Lung (tissue), 12 donors: Measurements from ENCODE around the gene AXIN1. TPM values are rescaled to one million over a fixed set of nuclear protein-coding genes. Genes with fewer than 3 reads are reported as not detected.

ENCODE experiments used
- ATAC-seq: fragments of 200-7000 bp; cut with Tn5 transposase; one replicate; pipeline ENCODE4 v1.9.1; 2020; ENCODE audit warnings: moderate number of reproducible peaks; ENCODE audit not compliant: insufficient read depth, low FRiP score
- DNase-seq, 3 donors: peaks; one replicate each; pipeline ENCODE4 v3.0.0-alpha.2; 2013 to 2017
- H3K27ac ChIP-seq, 2 donors: one replicate each; pipeline ENCODE4 v1.5.1; 2013; ENCODE audit warnings: mild to moderate bottlenecking in 2 of 2, moderate library complexity in 2 of 2, control low read depth in 1 of 2, inconsistent platforms in 1 of 2, low read depth in 1 of 2, low read length in 1 of 2
- H3K27me3 ChIP-seq, 3 donors: one replicate each; pipeline ENCODE4 v1.5.1; 2013; ENCODE audit warnings: low read length in 2 of 3; ENCODE audit not compliant: control insufficient read depth in 3 of 3, insufficient read depth in 3 of 3
- H3K36me3 ChIP-seq, 4 donors: one replicate each; pipeline ENCODE4 v1.5.1; 2013; ENCODE audit warnings: low read length in 4 of 4, mild to moderate bottlenecking in 1 of 4, moderate library complexity in 1 of 4; ENCODE audit not compliant: control insufficient read depth in 4 of 4, insufficient read depth in 4 of 4
- H3K4me1 ChIP-seq, 5 donors: one replicate each; pipeline ENCODE4 v1.5.1; 2013; ENCODE audit warnings: low read length in 5 of 5, mild to moderate bottlenecking in 2 of 5, moderate library complexity in 1 of 5; ENCODE audit not compliant: control insufficient read depth in 5 of 5, insufficient read depth in 5 of 5
- H3K4me3 ChIP-seq: one replicate; pipeline ENCODE4 v1.5.1; 2013; ENCODE audit warnings: mild to moderate bottlenecking, control low read depth, moderate library complexity
- H3K9ac ChIP-seq, 2 donors: one replicate each; pipeline ENCODE4 v1.5.1; 2013; ENCODE audit warnings: low read length in 2 of 2, control low read depth in 1 of 2; ENCODE audit not compliant: insufficient read depth in 1 of 2
- H3K9me3 ChIP-seq, 4 donors: one replicate each; pipeline ENCODE4 v1.5.1; 2013; ENCODE audit warnings: low read length in 3 of 4, mild to moderate bottlenecking in 1 of 4, moderate library complexity in 1 of 4; ENCODE audit not compliant: control insufficient read depth in 4 of 4, insufficient read depth in 3 of 4
- WGBS, 2 donors: extraction: QIAGEN DNeasy Blood & Tissue Kit; methylation state at CpG; one replicate each; pipeline ENCODE4 v1.1.7; 2013; 5-methylcytosine and 5-hydroxymethylcytosine counted together
- polyA plus RNA-seq, 2 donors: library from polyadenylated mRNA; stranded (reverse); fragments of 200-250 nt; gene quantifications; one replicate each; pipeline ENCODE4 v1.2.1, GENCODE V29; 2013
- total RNA-seq, 2 donors: library from RNA; depleted of rRNA in 1 of 2; stranded (reverse); fragments of >200 nt in 1 of 2; gene quantifications; one replicate each; pipeline ENCODE4 v1.2.1, GENCODE V29; 2014 to 2021
- TF ChIP-seq, protein P1 (sequence below): IDR thresholded peaks from 2 replicates; pipeline ENCODE4 v1.5.1; 2012; ENCODE audit warnings: mild to moderate bottlenecking; ENCODE audit errors: control extremely low read depth, extremely low read depth
- donor health status: control.
- donor health status: control.
- donor health status: Bipolar disorder and iron deficiency.
- donor health status: healthy.
- donor health status: DM: yes; HTN: yes; CAD: no.

AXIN1 gene
- total and polyA plus RNA-seq, 4 donors: 16.9 to 25.9 (median 19.4) TPM

DNA sequence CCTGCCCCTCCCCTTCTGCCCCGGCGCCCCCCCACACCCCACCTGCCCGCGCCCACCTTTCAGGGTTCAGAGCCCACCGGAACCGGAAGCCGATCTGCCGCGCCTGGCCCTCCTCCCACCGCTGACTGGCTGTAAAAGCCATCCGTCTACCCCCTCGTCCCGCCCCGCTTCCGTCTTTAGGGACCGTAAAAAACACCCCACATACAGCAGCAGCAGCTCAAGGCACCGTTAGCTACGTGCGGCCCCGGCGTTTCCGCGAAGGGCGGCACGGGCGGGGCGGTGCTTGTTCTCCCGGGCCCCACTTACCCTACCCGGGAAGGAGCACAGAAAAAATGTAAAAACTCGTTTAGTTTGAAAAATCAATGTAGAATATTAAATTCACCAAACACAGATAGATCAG is 17.9 kb upstream of the AXIN1 start, which contains the start of gene MRPL28:
Gene MRPL28, minus strand, starts transcription at position 96 of the 400 bp plus-strand sequence. CDS start 320 bp downstream, outside the sequence.
- Histone ChIP-seq H3K4me3 (no peak within 1 kb of the TSS), H3K4me1 (peaks cover 0 to 14% (median 4%) of the 10 kb centered on the region in 5 donors), H3K27ac (peak within 1 kb of the TSS in 1 of 2 donors; percentile 18), H3K9ac (peak within 1 kb of the TSS in 1 of 2 donors; percentile 25), H3K27me3 (no peaks in the 10 kb centered on the region), H3K9me3 (peaks cover 0 to 3% (median 0%) of the 10 kb centered on the region in 4 donors), H3K36me3 (peaks cover 8 to 64% (median 14%) of the 10 kb centered on the region in 4 donors)
- TF ChIP-seq, protein P1, sequence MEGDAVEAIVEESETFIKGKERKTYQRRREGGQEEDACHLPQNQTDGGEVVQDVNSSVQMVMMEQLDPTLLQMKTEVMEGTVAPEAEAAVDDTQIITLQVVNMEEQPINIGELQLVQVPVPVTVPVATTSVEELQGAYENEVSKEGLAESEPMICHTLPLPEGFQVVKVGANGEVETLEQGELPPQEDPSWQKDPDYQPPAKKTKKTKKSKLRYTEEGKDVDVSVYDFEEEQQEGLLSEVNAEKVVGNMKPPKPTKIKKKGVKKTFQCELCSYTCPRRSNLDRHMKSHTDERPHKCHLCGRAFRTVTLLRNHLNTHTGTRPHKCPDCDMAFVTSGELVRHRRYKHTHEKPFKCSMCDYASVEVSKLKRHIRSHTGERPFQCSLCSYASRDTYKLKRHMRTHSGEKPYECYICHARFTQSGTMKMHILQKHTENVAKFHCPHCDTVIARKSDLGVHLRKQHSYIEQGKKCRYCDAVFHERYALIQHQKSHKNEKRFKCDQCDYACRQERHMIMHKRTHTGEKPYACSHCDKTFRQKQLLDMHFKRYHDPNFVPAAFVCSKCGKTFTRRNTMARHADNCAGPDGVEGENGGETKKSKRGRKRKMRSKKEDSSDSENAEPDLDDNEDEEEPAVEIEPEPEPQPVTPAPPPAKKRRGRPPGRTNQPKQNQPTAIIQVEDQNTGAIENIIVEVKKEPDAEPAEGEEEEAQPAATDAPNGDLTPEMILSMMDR: no peak
- WGBS, 2 donors: 1% methylated on average over 25 to 30 of the region's 30 CpGs
- ATAC-seq (peak; percentile 93), DNase-seq (peak; percentile 95 to 97 (median 95))

DNA sequence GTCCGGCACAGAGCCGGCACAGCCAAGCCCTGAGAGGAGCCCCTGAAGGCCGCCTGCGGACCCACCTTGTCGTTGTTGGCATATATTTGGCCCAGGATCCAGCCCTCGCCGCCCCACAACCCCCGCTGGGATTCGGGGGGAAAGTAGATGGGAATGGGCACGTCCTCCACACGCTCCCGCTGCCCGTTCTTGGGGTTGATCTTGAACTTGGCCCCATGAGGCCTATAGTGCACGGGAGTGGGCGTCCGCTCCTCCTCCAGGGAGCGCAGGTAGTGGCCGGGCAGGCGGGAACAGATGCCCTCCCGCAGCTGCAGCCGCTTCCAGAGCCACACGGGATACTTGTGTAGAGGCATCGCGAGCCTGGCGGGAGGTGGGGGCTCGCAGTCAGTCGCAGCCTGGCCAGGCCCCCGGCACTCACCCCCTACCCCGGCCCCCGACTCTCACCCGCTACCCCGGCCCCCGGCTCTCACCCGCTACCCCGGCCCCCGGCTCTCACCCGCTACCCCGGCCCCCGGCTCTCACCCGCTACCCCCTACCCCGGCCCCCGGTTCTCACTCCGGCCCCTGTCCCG is 17.4 kb upstream of the AXIN1 start:
- H3K4me1 ChIP-seq: peaks cover 0 to 14% (median 4%) of the 10 kb centered on the region in 5 donors
- peak overlapping the region in 1 of 2 donors; percentile 25 for H3K9ac ChIP-seq
- H3K9me3 ChIP-seq: peaks cover 0 to 3% (median 0%) of the 10 kb centered on the region in 4 donors
- H3K4me3 ChIP-seq: no peak overlapping the region
- peaks cover 8 to 60% (median 14%) of the 10 kb centered on the region in 4 donors for H3K36me3 ChIP-seq
- no peak for DNase-seq
- TF ChIP-seq, protein P1: no peak
- WGBS, 2 donors: 29 to 49% methylated on average over 26 to 44 of the region's 44 CpGs
- H3K27me3 ChIP-seq: no peaks in the 10 kb centered on the region
- no peak overlapping the region for H3K27ac ChIP-seq
- ATAC-seq: no peak

DNA sequence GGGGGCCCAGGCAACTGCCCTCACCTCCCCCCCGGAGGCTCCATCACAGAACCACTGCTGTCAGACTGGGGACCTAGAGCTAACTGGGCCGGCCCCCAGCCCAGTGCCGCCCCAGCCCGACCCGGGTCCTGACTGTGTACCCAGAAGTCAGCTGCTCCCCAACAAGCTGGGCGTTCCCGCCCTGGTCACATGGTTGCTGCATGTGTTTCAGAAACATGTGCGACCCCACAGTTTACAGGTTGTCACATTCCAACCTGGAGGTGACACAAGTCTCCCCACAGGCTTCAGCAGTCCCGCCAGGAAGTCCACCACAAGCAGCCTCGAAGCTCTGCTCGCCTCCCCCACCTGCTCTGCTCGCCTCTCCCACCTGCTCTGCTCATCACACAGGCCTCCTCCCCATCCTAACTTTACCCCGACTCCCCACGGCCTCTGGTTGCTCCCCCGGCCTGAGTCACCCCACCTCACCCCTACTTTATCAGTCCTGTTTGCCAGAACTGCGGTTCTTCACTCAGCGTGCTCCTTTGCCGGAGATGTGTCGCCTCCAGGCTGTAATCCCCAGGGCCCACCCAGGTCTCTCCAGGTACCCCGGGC is 16.8 kb upstream of the AXIN1 start:
- Histone ChIP-seq H3K27me3 (no peaks in the 10 kb centered on the region), H3K9me3 (peaks cover 0 to 3% (median 0%) of the 10 kb centered on the region in 4 donors), H3K4me3 (no peak overlapping the region), H3K36me3 (peaks cover 8 to 54% (median 14%) of the 10 kb centered on the region in 4 donors), H3K4me1 (peaks cover 0 to 14% (median 4%) of the 10 kb centered on the region in 5 donors), H3K9ac (peak overlapping the region in 1 of 2 donors; percentile 25), H3K27ac (no peak overlapping the region)
- ATAC-seq (no peak), DNase-seq (no peak)
- TF ChIP-seq, protein P1: no peak
- 86 to 94% methylated on average over 20 of the region's 20 CpGs for WGBS, 2 donors
